CD4-positive, alpha-beta T cell treated with Interleukin-15 for 4 hours (primary cell): ENCODE data around the gene TNS3.

Source experiments
- DNase-seq: peaks from one replicate; pipeline ENCODE4 v3.0.0-alpha.2; 2020; ENCODE audit warnings: low spot score

TNS3 gene

GRCh38 chr7:47384755-47385535, 197.0 kb downstream of the TNS3 start:
- no peak for DNase-seq

GRCh38 chr7:47383696-47384445, 198.0 kb downstream of the TNS3 start:
- no peak for DNase-seq

- no peak for DNase-seq
Observed at GRCh38 chr7:47383072-47383471, 198.8 kb downstream of the TNS3 start.

- DNase-seq = no peak
Observed at GRCh38 chr7:47382200-47382599, 199.7 kb downstream of the TNS3 start.

- no peak for DNase-seq
Observed at GRCh38 chr7:47381134-47381495, 200.8 kb downstream of the TNS3 start.

GRCh38 chr7:47380325-47381133, 201.4 kb downstream of the TNS3 start:
- DNase-seq = no peak

GRCh38 chr7:47379629-47380324, 202.1 kb downstream of the TNS3 start:
- no peak for DNase-seq

GRCh38 chr7:47378728-47379395, 203.0 kb downstream of the TNS3 start:
- no peak for DNase-seq

- no peak for DNase-seq
Observed at GRCh38 chr7:47377741-47378140, 204.2 kb downstream of the TNS3 start.

- no peak for DNase-seq
Observed at GRCh38 chr7:47376991-47377616, 204.8 kb downstream of the TNS3 start.

GRCh38 chr7:47375121-47375938, 206.6 kb downstream of the TNS3 start:
- DNase-seq = no peak

- no peak for DNase-seq
Observed at GRCh38 chr7:47374538-47374937, 207.4 kb downstream of the TNS3 start.

GRCh38 chr7:47373871-47374451, 207.9 kb downstream of the TNS3 start:
- no peak for DNase-seq

GRCh38 chr7:47371733-47372368, 210.1 kb downstream of the TNS3 start:
- no peak for DNase-seq

GRCh38 chr7:47371317-47371716, 210.6 kb downstream of the TNS3 start:
- no peak for DNase-seq

GRCh38 chr7:47370461-47371042, 211.4 kb downstream of the TNS3 start:
- DNase-seq = no peak

GRCh38 chr7:47369736-47370135, 212.2 kb downstream of the TNS3 start:
- no peak for DNase-seq

GRCh38 chr7:47368190-47368812, 213.6 kb downstream of the TNS3 start:
- DNase-seq = no peak
